Stimulated activated CD8-positive, alpha-beta memory T cell treated with anti-CD3 and anti-CD28 coated beads, Interleukin-7, amount 100 ng/mL, for 24 hours (primary cell): Measurements from ENCODE around the gene EVX1.

Experiments used
- DNase-seq: peaks from one replicate; pipeline ENCODE4 v3.0.0-alpha.2; 2020; ENCODE audit warnings: low read depth

EVX1 gene

DNA sequence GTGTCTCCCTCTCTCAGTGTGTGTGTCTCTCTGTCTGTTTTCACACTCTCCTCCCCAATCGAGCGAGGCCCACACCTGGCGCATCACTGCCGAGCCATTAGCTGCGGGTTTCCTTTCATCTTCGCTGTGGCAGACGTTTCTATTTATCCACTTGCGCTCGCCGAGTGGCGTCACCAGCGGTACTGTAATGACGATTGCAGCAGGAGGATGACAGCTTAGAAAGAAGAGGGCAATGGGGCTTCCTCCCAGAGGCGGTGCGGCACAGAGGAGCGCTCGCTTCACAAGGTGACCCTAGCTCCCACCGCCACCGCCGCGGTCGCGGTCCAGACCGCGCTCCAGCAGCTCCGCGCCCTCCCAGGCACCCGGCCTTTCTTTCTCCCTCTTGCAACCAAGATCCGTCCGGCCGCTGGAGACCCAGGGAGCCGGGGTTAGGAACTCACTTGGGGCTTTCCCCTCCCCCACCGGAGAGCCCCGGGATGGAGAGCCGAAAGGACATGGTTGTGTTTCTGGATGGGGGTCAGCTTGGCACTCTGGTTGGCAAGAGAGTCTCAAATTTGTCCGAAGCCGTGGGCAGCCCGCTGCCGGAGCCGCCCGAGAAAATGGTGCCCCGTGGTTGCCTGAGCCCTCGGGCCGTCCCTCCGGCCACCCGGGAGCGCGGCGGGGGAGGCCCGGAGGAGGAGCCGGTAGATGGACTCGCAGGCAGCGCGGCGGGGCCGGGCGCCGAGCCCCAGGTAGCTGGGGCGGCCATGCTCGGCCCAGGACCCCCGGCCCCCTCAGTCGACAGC, at the start of gene EVX1:
EVX1 (plus strand) TSS at position 248 of the 785 bp plus-strand sequence; CDS start at position 477, 229 bp downstream.
- no peak for DNase-seq

DNA sequence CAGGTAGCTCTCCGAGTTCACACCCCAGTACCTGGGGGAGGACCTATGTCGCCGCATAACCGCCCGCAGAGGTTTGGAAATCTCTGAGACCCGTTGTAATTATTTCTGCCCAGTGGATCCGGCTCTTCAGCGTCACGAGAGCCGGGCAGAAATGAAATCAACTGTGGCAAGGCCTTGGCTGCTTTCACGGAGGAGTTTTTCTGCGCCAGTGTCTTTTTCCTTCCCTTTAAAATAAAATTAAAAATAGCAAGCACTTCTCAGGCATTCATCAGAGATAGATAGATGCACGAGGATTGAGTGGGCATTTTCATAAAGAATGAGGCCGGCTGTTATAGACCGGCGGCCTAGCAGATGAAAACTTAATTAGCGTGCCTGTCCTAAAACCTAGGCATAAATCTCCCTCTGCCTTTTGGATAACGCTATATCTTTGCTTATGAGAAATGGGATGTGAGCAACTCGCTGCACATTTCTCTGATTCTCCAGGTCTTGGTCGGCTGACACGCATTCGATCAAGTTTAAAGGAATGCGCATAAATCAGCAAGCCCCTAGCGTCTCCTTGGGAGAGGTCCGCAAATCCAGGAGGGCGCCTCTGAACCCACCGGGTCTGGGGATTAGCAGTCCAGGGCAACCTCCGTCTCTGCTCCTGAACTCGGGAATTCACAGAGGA, 49.1 kb upstream of the EVX1 start:
- DNase-seq = no peak

DNA sequence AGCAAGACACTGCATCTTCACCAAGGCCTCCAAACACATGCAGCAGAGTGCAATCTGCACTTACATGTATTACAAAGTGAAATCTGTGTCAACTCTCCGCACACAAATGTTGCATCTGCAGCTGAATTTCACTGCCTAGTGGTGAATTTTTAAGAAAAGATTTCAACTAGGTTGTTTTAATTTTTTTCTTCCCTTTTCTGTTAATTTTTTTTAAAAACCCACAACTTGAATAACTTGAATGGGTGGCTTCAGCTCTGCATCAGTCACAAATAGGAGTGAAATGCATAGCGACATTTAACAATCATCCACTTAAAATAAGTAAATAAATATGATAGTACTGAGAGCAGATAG, 48.6 kb upstream of the EVX1 start:
- no peak for DNase-seq

DNA sequence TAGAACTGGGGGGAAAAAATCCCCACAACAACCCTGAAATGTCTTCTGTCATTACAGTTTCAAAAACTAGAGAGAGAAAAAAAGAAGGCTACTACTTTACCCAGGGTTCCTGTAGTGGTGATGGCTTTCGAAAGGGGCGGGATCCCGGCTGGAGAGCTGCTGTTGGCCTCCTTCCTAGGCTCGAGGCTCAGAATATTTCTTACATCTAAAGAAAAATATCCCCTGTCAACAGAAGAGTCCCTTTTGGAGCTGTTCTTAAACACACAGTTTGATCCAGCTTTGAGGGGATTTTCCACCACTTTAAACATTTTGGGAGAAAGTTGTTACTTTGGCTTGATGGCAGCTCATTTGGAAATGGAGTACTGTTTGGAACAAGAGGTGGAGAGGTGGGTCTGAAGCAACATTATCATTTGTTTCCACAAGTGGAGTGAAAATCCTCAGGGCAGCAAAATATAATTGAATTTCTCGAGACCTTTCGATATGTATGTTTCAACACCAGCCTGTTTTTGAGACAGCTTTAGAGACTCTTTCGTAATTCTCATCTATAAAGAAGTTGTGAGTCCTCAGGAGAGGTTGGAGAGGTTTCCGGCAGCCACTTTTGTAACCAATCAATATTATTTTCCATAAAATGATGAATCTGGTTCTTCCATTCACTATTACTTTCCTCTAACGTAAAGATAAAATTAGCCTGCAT, 47.8 kb upstream of the EVX1 start:
- DNase-seq = no peak

DNA sequence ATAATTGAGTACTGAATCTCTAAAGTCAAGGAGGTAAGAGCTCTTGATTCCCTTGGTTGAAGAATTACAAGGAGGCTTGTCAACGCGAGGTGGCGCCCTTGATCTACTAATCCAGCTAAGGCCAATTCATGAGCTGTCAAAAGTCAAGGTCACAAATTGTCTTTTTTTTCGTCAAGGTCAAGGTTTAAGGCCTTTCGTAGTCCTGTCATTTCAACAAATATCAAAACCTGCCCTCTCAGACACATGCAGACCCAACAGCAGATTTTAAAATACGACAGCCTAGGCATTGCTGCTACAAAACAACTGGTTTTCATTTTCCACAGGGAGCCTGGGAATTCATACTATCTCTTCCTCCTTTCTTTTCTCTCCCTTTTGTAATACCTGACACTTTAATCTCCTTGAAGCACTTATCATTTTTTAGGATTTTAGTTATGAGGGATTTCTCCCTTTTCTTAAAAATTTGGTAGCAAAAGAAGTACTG, 46.3 kb upstream of the EVX1 start:
- DNase-seq = peak; percentile 84

DNA sequence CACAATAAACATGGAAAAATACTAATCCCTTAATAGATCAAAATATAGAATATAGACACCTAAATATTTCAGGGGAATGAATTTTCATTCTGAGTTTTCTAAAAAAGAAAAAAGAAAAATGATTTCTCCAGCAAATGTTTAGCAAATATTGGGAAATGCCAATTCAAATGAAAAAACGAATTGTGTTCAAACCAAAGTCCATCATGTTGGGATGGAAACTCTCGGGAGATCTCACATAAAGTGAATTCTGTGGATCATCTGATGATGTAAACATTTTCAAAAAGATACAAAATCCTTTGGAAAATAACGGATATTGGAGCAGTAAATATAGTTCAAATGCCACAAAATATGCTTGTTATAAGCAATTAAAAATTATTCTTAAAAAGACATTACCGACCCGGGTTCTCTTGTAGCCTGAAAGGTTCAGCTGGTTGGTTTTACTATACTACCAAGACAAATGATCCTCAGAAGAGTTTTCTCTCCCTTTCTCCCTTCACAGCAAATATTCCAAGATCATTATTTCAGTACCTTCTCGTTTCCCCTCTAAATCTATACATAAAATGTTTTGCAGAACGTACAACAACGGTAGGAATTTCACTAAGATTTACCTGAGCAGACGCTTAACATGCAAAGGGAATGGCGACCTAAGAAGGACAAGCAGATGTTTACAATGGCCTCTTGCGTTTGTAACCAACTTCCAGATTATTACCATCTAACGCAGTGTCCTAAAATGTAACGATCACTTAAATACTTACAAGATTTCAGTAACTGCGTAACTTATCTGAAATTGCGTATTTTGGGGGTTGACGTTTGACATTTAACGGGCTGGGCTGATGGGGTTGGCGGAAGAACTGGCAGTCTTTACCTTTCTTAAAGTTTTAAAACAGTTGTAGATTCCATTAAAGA, 45.2 kb upstream of the EVX1 start:
- DNase-seq = no peak

DNA sequence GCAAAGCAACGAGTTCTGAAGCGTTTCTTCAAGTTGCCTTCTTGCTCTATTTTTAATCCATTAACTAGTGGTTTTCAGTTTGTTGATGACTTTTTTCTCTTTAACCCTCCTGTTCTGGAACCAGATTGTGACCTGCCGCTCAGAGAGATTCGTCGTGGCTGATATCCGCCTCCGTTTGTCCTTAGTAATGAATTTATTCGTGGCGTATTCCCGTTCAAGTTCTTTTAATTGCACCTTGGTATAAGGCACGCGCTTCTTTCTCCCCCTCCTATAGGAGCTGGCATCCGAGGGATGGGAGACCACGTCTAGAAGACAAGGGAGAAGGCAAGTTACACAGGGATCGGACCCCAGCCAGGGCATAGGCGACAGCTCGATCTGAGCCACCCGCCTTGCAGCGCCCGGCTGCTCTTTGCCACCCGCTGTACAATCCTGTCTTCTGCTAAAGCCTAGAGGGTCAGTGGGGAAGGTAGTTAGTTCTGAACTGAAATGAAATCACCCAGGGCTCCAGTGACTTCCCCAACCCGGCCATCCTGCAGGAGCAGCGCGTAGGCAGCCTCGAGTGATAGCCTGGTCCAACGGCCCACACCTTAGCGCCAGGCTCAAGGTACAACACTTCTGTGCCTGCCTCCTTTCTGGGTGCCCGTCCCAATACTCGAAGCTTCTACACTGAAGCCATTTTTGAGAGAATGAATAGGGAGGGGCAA, 44.3 kb upstream of the EVX1 start:
- no peak for DNase-seq

DNA sequence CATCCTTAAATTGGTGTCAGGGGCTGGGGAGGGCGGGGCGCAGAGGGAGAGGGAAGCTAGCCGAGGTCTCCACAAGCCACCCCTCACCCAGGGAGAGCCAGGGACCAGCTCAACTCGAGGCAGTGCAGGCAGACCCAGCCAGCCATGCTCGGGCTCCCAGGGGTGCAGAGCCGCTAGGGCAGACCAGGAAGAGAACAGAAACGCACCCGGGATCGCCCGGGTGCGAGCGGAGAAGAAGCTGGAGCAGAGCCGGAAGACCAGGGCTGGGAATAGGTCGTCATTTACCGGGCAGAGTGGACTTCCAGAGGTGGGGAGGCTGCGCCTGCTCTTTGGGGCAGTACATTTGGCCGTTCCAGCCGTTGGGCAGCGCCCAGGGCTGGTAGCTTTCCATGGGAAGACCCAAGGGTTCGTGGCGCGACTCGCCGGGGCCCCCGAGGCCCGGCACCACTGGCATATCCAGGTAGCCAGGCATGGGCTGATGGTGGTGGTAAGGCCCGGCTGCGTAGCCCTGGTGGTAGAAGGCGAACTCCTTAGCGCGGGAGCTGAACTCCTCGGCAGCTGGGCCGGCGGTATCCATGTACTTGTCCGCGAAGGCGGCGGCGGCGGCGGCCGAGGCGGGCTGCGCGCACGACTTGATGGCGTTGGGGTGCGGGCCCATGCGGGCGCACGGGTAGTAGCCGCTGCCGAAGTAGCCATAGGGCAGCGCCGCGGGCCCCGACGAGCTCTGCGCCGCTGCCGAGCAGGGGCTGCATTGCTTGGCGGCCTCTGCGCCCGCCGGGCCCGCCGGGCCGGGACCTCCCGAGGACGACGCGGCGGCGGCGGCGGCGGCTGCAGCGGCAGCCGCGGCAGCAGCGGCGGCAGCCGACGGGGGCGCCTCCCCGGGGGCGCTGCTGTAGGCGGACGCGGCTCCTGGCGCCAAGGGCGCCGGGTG, 43.5 kb upstream of the EVX1 start:
- DNase-seq = no peak

DNA sequence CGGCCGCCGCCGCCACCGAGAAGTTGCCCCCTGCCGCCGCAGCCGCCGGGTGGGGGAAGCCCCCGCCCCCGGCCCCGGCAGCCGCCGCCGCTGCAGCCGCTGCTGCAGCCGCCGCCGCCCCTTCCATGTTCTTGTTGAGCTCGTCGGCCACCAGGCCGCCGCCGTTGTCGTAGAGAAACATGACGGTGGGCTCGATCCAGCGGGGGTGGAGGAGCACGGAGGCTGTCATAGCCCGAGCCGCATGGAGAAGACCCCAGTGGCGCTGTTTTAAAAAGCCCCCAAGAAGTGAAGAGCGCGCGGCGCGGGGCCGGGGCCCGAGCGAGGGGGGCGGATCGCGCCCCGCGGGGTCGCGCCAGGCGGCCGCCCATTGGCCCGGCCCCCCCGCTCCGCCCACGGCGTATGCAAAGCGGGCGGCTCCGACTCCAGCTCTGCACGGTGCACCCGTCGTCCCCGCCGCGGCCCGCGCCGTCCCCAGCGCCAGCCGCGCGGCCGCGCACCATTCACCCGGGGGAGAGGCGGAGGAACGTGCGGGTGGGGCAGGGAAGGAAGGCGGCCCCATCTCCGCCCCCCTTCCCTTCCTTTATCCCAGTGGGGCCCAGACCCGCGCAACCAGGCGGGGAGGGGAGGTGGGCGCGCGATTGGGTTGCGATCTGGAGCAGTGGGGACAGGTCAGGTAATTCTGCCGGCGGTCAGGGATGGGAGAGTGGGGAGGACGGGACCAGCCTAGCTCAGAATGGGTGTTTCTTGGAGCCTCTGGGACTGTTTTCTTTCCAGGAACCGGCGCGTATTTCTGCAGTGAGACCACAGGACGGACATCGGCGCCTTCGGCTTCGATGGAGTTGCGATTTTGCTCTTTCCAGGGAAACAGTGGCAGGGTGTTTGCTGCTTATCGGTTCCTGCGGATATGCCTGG, 42.5 kb upstream of the EVX1 start, which contains the start of gene HOXA13:
HOXA13 (minus strand) TSS at position 243 of the 912 bp plus-strand sequence; CDS start at position 229, 14 bp downstream.
- DNase-seq = no peak

DNA sequence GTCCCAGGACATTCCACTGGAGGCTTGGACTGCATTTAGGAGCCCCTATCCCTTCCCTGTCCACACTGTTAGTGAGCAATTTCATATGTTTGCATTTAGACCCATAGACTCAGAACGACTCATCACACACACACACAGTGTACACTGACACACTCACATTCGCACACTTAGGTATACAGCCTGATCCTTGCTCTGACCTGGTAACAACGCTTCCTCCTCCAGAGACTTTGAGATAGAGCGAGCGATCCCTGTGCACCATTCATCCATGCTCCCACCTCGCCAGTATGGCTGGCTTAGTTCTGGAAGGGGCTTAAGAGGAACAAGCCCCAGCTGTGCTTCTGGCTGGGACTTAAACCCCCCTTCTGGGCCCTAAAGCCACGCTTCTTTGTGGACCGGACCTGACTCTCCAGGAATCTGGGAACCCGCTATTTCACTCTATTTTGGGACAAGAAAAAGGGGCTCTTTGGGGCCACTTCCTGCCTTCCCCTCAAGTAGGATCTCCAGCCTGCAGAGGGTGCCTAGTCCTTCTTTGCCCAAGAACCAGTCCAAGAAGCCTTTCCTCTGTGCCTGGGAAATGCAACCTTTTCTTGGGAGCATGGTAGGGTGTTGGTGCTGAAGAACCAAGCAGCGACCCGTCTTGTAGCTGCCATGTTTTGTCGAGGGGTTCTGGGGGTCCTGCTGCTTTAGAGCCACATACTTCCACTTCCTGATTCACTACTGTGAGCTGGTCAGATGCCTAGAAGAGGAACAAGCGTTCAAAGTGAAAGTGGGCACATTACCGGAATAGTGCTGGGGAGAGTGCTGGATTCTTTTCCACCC, 41.6 kb upstream of the EVX1 start:
- DNase-seq = no peak

DNA sequence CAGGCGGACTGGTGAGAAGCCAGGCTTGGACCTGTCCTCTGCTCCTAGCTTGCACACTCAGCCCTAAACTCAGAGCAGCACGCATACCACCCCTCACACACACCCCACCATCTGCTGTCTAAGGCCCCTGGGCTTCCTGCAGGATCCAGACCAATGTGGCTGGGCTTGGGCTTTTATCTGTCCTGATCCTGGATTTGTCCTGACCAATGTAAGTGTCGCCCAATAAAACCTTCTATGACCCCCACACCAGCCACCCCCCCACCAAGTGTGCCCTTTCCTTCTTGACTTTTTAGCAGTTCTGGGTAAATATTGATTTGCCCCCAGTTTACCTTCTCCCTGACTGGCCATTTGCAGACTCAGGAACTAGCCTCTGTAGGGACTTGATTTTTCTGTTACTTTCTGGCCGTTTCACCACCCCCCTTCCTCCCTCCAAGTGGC, 41.0 kb upstream of the EVX1 start:
- no peak for DNase-seq

DNA sequence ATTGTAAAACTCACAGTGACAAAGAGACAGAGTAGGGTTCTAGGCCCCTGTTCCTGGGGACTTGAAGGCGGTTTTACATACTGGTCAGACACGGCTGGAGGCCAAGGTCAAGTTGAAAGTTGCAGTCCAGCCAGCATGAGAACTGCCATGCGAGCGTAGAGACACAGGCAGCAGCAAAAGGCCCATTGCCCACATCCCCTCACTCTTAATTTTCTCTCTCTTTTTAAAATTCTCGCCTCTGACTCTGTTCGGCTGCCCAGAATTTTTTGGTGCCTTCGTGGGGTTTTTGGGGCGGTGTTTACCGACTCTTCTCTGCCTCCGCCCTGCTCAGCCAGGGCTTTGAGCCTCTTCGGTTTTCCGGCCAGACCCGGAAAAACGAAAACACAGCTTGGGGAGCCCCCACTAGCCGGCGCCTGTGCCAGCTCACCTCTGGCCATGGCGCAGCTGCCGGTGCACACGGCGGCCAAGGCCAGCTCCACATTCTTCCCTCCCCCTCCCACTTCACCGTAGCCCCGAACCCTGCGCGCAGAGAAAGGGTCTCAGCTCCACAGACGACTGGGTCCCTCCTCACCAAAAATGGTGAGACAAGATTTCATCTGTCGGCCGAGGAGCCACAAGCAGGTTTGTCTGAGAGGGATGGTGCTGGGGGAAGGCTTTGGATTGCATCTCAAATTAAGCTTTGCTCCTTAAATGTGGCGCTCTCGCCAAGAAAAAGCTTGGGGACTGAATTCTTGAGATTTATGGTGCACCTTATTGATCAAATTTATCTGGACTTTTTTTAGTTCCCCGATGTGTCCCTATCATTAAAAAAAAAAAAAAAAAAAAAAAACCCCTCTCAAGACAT, 40.4 kb upstream of the EVX1 start:
- DNase-seq = no peak

DNA sequence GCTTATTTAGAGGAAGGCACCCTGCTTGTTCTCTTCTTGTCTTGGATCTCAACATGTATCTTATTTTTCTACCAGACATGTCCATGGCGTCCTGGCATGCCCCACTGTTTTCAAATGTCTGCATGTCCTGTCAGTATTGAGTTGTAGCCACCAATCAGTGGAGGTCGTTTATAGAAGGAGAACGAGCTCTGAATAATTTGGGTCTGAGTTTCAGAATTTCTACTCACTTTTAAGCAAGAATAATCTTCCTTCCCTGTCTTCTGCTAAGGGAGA, 39.8 kb upstream of the EVX1 start:
- DNase-seq = no peak

DNA sequence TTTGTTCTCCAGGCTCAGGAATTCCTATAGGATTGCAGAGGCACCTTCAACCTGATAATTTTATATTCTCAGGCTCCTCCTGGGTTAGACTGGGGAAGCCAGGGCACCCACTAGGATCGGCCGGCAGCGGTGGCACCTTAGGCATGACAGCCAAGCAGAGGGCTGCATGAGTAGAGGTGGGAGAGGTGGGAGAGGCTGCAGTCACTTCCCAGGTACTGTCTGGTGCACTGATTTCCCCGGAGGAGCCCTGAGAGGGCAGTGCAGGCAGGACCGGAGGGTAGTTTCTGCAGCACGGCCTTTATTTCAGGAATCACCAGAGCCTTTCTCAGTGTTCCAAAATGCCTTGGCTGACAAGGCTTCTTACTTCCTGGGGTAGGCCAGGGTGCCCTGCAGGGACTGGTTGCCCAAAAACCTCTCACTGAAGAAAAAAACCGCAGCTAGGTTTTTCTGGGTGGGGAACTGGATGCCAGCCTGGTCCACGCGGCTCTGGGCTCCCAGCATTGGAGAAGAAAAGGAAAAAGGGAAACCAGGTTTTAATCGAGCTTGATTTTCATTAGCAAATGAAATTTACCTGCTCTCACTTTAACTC, 39.1 kb upstream of the EVX1 start:
- no peak for DNase-seq

DNA sequence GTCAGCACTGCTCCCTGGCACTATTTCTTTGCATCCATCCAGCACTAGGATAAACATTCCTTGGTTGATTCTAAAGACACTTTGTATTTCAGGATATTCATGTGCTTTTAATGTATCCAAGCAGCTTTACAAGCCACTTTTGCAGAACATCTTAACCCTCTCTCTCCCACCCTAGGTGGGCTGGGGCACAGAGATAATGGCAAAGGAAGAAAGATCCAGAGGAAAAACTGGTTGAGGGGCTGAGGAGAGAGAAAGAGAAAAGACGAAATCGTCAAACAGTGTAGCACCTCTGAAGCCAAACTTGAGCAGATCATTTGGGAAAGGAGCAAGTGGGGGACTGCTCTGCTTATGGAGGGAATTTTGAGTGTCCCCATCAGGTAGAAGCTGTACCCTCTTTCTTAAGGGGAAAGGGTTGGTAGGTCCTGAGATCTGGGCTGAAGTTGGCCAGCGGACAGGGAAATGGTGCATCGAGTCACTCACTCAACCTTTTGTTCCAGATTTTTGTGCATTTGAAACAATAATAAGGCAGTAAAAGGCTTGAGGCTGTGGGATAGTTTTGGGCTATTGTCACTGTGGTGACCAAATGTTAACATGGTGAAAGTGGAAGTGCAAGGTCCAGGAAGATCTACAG, 38.5 kb upstream of the EVX1 start:
- no peak for DNase-seq

DNA sequence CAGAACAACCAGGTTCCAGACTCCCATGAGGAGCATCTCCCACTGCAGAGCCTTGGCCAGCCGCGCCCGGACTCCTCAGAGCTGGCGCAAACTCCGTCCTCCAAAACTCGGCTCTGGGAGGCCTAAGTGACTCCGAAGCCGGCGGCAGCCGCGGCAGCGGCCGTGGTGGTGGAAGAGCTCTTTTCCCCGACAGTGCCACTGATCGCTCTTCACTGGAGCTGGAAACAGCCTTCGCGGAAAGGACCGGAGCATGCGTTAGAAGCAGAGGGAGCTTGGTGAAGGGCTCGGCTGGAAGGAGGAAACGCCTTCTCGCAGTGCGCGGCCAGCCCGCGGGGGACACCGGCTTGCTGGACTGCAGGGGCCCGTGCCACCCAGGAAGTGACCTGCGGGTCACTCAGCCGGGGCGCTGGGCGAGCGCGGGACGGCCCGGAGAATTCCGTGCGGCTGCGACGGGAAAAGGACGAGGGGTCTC, 37.7 kb upstream of the EVX1 start:
- DNase-seq = no peak
